Measurements from ENCODE around the gene ACTRT3. TPM values are rescaled to one million over a fixed set of nuclear protein-coding genes. Genes with fewer than 3 reads are reported as not detected.
"Not testable (repeated sequence)": the region's sequence is repeated elsewhere in the genome, so short reads cannot be mapped to it uniquely, and the experiment has no call there.

The ACTRT3 gene
- total RNA-seq, 1 donor from 2014 or later: 14.3 TPM

GRCh38 chr3:169772897-169773816 is 3.8 kb upstream of the ACTRT3 start, which contains the start of gene MYNN:
Gene MYNN (plus strand): TSS chr3:169773396. CDS start chr3:169774296, 900 bp downstream.
- peak; percentile 73 for DNase-seq (ENCODE audit: low read depth)

GRCh38 chr3:169772305-169772896 is 3.0 kb upstream of the ACTRT3 start:
- DNase-seq (ENCODE audit: low read depth): peak; percentile 80

GRCh38 chr3:169771497-169772304 is 2.3 kb upstream of the ACTRT3 start:
- DNase-seq (ENCODE audit: low read depth): peak; percentile 81

GRCh38 chr3:169764882-169765612 is 4.3 kb downstream of the ACTRT3 start, which contains the start of gene TERC:
Gene TERC (minus strand): TSS chr3:169765060.
- peak; percentile 85 for DNase-seq (ENCODE audit: low read depth)

- peak; percentile 45 for DNase-seq (ENCODE audit: low read depth)
Observed at GRCh38 chr3:169764312-169764881, 5.0 kb downstream of the ACTRT3 start.

- DNase-seq (ENCODE audit: low read depth): peak; percentile 68
Observed at GRCh38 chr3:169760479-169760878, 8.9 kb downstream of the ACTRT3 start.

- DNase-seq (ENCODE audit: low read depth): no peak
Observed at GRCh38 chr3:169759256-169759655, 10.1 kb downstream of the ACTRT3 start.

GRCh38 chr3:169758359-169758994 is 10.9 kb downstream of the ACTRT3 start:
- DNase-seq (ENCODE audit: low read depth): no peak

GRCh38 chr3:169755488-169755887 is 13.9 kb downstream of the ACTRT3 start:
- DNase-seq (ENCODE audit: low read depth): no peak

GRCh38 chr3:169754711-169755110 is 14.7 kb downstream of the ACTRT3 start:
- peak; percentile 32 for DNase-seq (ENCODE audit: low read depth)

GRCh38 chr3:169751875-169752274 is 17.5 kb downstream of the ACTRT3 start:
- no peak for DNase-seq (ENCODE audit: low read depth)

- no peak for DNase-seq (ENCODE audit: low read depth)
Observed at GRCh38 chr3:169750665-169751064, 18.7 kb downstream of the ACTRT3 start.

- no peak for DNase-seq (ENCODE audit: low read depth)
Observed at GRCh38 chr3:169748670-169749069, 20.7 kb downstream of the ACTRT3 start.

- no peak for DNase-seq (ENCODE audit: low read depth)
Observed at GRCh38 chr3:169746924-169747323, 22.4 kb downstream of the ACTRT3 start.

- DNase-seq (ENCODE audit: low read depth): peak; percentile 51
Observed at GRCh38 chr3:169744366-169745054, 24.9 kb downstream of the ACTRT3 start.

GRCh38 chr3:169739067-169739466 is 30.3 kb downstream of the ACTRT3 start:
- DNase-seq (ENCODE audit: low read depth): no peak

- not testable (repeated sequence) for DNase-seq (ENCODE audit: low read depth)
Observed at GRCh38 chr3:169731857-169732256, 37.5 kb downstream of the ACTRT3 start.

GRCh38 chr3:169722724-169723123 is 46.6 kb downstream of the ACTRT3 start:
- peak; percentile 45 for DNase-seq (ENCODE audit: low read depth)

GRCh38 chr3:169718415-169718814 is 50.9 kb downstream of the ACTRT3 start:
- DNase-seq (ENCODE audit: low read depth): not testable (repeated sequence)

Data from renal cortical epithelial cell (primary cell).